ENCODE measurements around the gene COL5A1. TPM values are rescaled to one million over a fixed set of nuclear protein-coding genes. Genes with fewer than 3 reads are reported as not detected.

COL5A1 gene
- total RNA-seq, 1 donor from 2014 or later: 42.6 TPM

GRCh38 chr9:134740071-134740470 is 98.5 kb downstream of the COL5A1 start:
- no peak for DNase-seq (ENCODE audit: low spot score)

GRCh38 chr9:134741846-134742245 is 100.2 kb downstream of the COL5A1 start:
- no peak for DNase-seq (ENCODE audit: low spot score)

GRCh38 chr9:134742822-134743535 is 101.4 kb downstream of the COL5A1 start:
- no peak for DNase-seq (ENCODE audit: low spot score)

GRCh38 chr9:134743853-134744252 is 102.2 kb downstream of the COL5A1 start:
- DNase-seq (ENCODE audit: low spot score): no peak

GRCh38 chr9:134744385-134745295 is 103.0 kb downstream of the COL5A1 start:
- no peak for DNase-seq (ENCODE audit: low spot score)

- no peak for DNase-seq (ENCODE audit: low spot score)
These were observed 106.4 kb downstream of the COL5A1 start for GRCh38 chr9:134747951-134748489.

- DNase-seq (ENCODE audit: low spot score): no peak
These were observed 107.0 kb downstream of the COL5A1 start for GRCh38 chr9:134748591-134748990.

GRCh38 chr9:134750450-134751155 is 109.0 kb downstream of the COL5A1 start:
- no peak for DNase-seq (ENCODE audit: low spot score)

- no peak for DNase-seq (ENCODE audit: low spot score)
These were observed 110.0 kb downstream of the COL5A1 start for GRCh38 chr9:134751622-134752021.

- DNase-seq (ENCODE audit: low spot score): no peak
These were observed 111.0 kb downstream of the COL5A1 start for GRCh38 chr9:134752471-134753168.

GRCh38 chr9:134753191-134753590 is 111.6 kb downstream of the COL5A1 start:
- no peak for DNase-seq (ENCODE audit: low spot score)

- no peak for DNase-seq (ENCODE audit: low spot score)
These were observed 113.8 kb downstream of the COL5A1 start for GRCh38 chr9:134755221-134755907.

GRCh38 chr9:134756098-134756497 is 114.5 kb downstream of the COL5A1 start:
- DNase-seq (ENCODE audit: low spot score): no peak

- DNase-seq (ENCODE audit: low spot score): no peak
These were observed 115.8 kb downstream of the COL5A1 start for GRCh38 chr9:134757216-134757975.

- DNase-seq (ENCODE audit: low spot score): no peak
These were observed 117.5 kb downstream of the COL5A1 start for GRCh38 chr9:134758949-134759607.

GRCh38 chr9:134759913-134760312 is 118.3 kb downstream of the COL5A1 start:
- no peak for DNase-seq (ENCODE audit: low spot score)

- no peak for DNase-seq (ENCODE audit: low spot score)
These were observed 119.3 kb downstream of the COL5A1 start for GRCh38 chr9:134760750-134761420.

GRCh38 chr9:134764473-134765269 is 123.1 kb downstream of the COL5A1 start:
- no peak for DNase-seq (ENCODE audit: low spot score)

All from mucosa of gallbladder (tissue), 1 donor.